ENCODE measurements around the gene CDH2. TPM values are rescaled to one million over a fixed set of nuclear protein-coding genes. Genes with fewer than 3 reads are reported as not detected.

The CDH2 gene
- total RNA-seq, 2 donors from 2014 or later = 0.41 to 125 TPM

- H3K36me3 ChIP-seq = no peaks in the 10 kb centered on the region
- no peaks in the 10 kb centered on the region for H3K9me3 ChIP-seq
- intact Hi-C loops (cut with DNase I) = loop anchor here (10.0 kb wide), 1 partner anchor 161 kb away; no protein-coding TSS in a partner anchor
- no peak overlapping the region for H3K27ac ChIP-seq
- no peaks in the 10 kb centered on the region for H3K4me1 ChIP-seq (replicated peaks)
- TF ChIP-seq POLR2A (IDR thresholded peaks at IDR 0.05) (no peak), CTCF (IDR thresholded peaks at IDR 0.05) (no peak), POLR2AphosphoS5 (IDR thresholded peaks at IDR 0.05) (no peak)
- H3K4me3 ChIP-seq = no peak overlapping the region
- no peak for DNase-seq (ENCODE audit: low spot score)
- peaks cover 18% of the 10 kb centered on the region for H3K27me3 ChIP-seq (replicated peaks; ENCODE audit: insufficient read depth)
- WGBS = 2% methylated on average over 45 of the region's 53 CpGs
Measured at GRCh38 chr18:28175150-28175929, 1.6 kb downstream of the CDH2 start.

GRCh38 chr18:28174181-28174905, 2.6 kb downstream of the CDH2 start:
- Histone ChIP-seq H3K4me3 (no peak overlapping the region), H3K27ac (no peak overlapping the region), H3K36me3 (no peaks in the 10 kb centered on the region), H3K9me3 (no peaks in the 10 kb centered on the region), H3K27me3 (replicated peaks; ENCODE audit: insufficient read depth) (peaks cover 18% of the 10 kb centered on the region), H3K4me1 (replicated peaks) (no peaks in the 10 kb centered on the region)
- TF ChIP-seq CTCF (IDR thresholded peaks at IDR 0.05) = no peak
- TF ChIP-seq POLR2A (IDR thresholded peaks at IDR 0.05) = no peak
- no peak for TF ChIP-seq POLR2AphosphoS5 (IDR thresholded peaks at IDR 0.05)
- intact Hi-C loops (cut with DNase I) = loop anchor here (10.0 kb wide), 1 partner anchor 160 kb away; no protein-coding TSS in a partner anchor
- WGBS = 62% methylated on average over 8 of the region's 8 CpGs
- no peak for DNase-seq (ENCODE audit: low spot score)

GRCh38 chr18:28171837-28172236, 5.1 kb downstream of the CDH2 start:
- no peak for TF ChIP-seq POLR2A (IDR thresholded peaks at IDR 0.05)
- TF ChIP-seq POLR2AphosphoS5 (IDR thresholded peaks at IDR 0.05) = no peak
- TF ChIP-seq CTCF (IDR thresholded peaks at IDR 0.05) = no peak
- H3K27ac ChIP-seq = no peak overlapping the region
- H3K4me3 ChIP-seq = no peak overlapping the region
- no peaks in the 10 kb centered on the region for H3K4me1 ChIP-seq (replicated peaks)
- no peaks in the 10 kb centered on the region for H3K9me3 ChIP-seq
- no peak for DNase-seq (ENCODE audit: low spot score)
- H3K36me3 ChIP-seq = no peaks in the 10 kb centered on the region
- intact Hi-C loops (cut with DNase I) = loop anchor here (10.0 kb wide), 1 partner anchor 157 kb away; no protein-coding TSS in a partner anchor
- WGBS = 81% methylated on average over 3 of the region's 3 CpGs
- H3K27me3 ChIP-seq (replicated peaks; ENCODE audit: insufficient read depth) = peaks cover 18% of the 10 kb centered on the region

- no peak overlapping the region for H3K27ac ChIP-seq
- intact Hi-C loops (cut with DNase I) = no loop called here
- no peak for DNase-seq (ENCODE audit: low spot score)
- WGBS = 70% methylated on average over 1 of the region's 1 CpG
- no peak for TF ChIP-seq CTCF (IDR thresholded peaks at IDR 0.05)
- TF ChIP-seq POLR2A (IDR thresholded peaks at IDR 0.05) = no peak
- no peak for TF ChIP-seq POLR2AphosphoS5 (IDR thresholded peaks at IDR 0.05)
- H3K36me3 ChIP-seq = no peaks in the 10 kb centered on the region
- H3K9me3 ChIP-seq = no peaks in the 10 kb centered on the region
- H3K27me3 ChIP-seq (replicated peaks; ENCODE audit: insufficient read depth) = no peaks in the 10 kb centered on the region
- no peaks in the 10 kb centered on the region for H3K4me1 ChIP-seq (replicated peaks)
- H3K4me3 ChIP-seq = no peak overlapping the region
Measured at GRCh38 chr18:28168725-28169124, 8.2 kb downstream of the CDH2 start.

Data from prostate gland (tissue), 2 donors.